Medulla oblongata (tissue), 1 donor: ENCODE results near the gene PTGER3.
"Not testable (repeated sequence)": the region's sequence is repeated elsewhere in the genome, so short reads cannot be mapped to it uniquely, and the experiment has no call there.

Experiments used
- DNase-seq: peaks from one replicate; pipeline ENCODE4 v3.0.0-alpha.2; 2015; ENCODE audit errors: extremely low spot score

The PTGER3 gene

GRCh38 chr1:71002709-71003475, 44.7 kb downstream of the PTGER3 start:
- DNase-seq: no peak

GRCh38 chr1:71001624-71002023, 46.0 kb downstream of the PTGER3 start:
- no peak for DNase-seq

- no peak for DNase-seq
Observed at GRCh38 chr1:70997793-70998192, 49.8 kb downstream of the PTGER3 start.

- DNase-seq: no peak
Observed at GRCh38 chr1:70994753-70995268, 52.8 kb downstream of the PTGER3 start.

- DNase-seq: no peak
Observed at GRCh38 chr1:70993798-70994197, 53.8 kb downstream of the PTGER3 start.

- DNase-seq: no peak
Observed at GRCh38 chr1:70992521-70992920, 55.1 kb downstream of the PTGER3 start.

GRCh38 chr1:70990469-70991253, 57.0 kb downstream of the PTGER3 start:
- DNase-seq: no peak

- DNase-seq: no peak
Observed at GRCh38 chr1:70987497-70987896, 60.1 kb downstream of the PTGER3 start.

GRCh38 chr1:70985776-70986225, 61.8 kb downstream of the PTGER3 start:
- not testable (repeated sequence) for DNase-seq

GRCh38 chr1:70985278-70985677, 62.3 kb downstream of the PTGER3 start:
- DNase-seq: not testable (repeated sequence)

- DNase-seq: no peak
Observed at GRCh38 chr1:70980361-70980760, 67.3 kb downstream of the PTGER3 start.

GRCh38 chr1:70979881-70980280, 67.7 kb downstream of the PTGER3 start:
- DNase-seq: peak; percentile 49

- DNase-seq: no peak
Observed at GRCh38 chr1:70979313-70979712, 68.3 kb downstream of the PTGER3 start.

- peak; percentile 30 for DNase-seq
Observed at GRCh38 chr1:70978623-70979022, 69.0 kb downstream of the PTGER3 start.

- no peak for DNase-seq
Observed at GRCh38 chr1:70977575-70977974, 70.0 kb downstream of the PTGER3 start.

- DNase-seq: no peak
Observed at GRCh38 chr1:70977041-70977440, 70.6 kb downstream of the PTGER3 start.

- DNase-seq: no peak
Observed at GRCh38 chr1:70973754-70974153, 73.9 kb downstream of the PTGER3 start.

- DNase-seq: no peak
Observed at GRCh38 chr1:70970407-70970806, 77.2 kb downstream of the PTGER3 start.

GRCh38 chr1:70966018-70966638, 81.5 kb downstream of the PTGER3 start:
- DNase-seq: no peak

- no peak for DNase-seq
Observed at GRCh38 chr1:70963374-70963773, 84.2 kb downstream of the PTGER3 start.

- DNase-seq: no peak
Observed at GRCh38 chr1:70961374-70961975, 86.1 kb downstream of the PTGER3 start.
